Measurements from ENCODE around the gene TFG.

GRCh38 chr3:100700708-100701107 lies 8.6 kb upstream of the TFG start:
- TF ChIP-seq POLR2A (IDR thresholded peaks at IDR 0.05) (no peak), CTCF (IDR thresholded peaks at IDR 0.05) (no peak)
